ENCODE results near the gene STEEP1.

DNA sequence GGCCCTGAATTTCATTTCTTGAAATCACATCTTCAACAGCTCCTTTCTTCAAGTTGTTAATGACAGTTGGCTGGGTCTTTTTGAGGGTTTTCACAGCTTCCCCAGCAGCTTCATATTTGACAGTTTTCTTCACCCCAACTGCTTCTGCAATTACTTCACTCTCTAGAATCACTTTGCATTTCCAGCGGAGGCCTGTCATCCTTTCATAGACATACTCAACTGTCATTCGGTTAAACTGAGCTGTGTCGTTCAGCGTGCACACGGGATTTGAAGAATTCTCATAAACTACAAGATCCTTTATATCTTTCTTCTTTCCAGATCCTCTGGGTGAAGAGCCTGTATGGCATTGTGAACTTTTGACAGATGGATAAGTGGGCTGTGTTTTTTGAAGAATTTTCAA lies 24.6 kb upstream of the STEEP1 start:
- TF ChIP-seq POLR2A (IDR thresholded peaks at IDR 0.05; ENCODE audit: low read length): no peak
- no peak for TF ChIP-seq GATA1 (IDR thresholded peaks at IDR 0.05; ENCODE audit: low read depth, low read length)
